Esophagus muscularis mucosa (tissue), 4 donors: Measurements from ENCODE around the gene GAS2L2. TPM values are rescaled to one million over a fixed set of nuclear protein-coding genes. Genes with fewer than 3 reads are reported as not detected.
"Not testable (repeated sequence)": the region's sequence is repeated elsewhere in the genome, so short reads cannot be mapped to it uniquely, and the experiment has no call there.

Experiments
- DNase-seq: peaks from one replicate; pipeline ENCODE4 v3.0.0-alpha.2; 2017; ENCODE audit errors: extremely low spot score
- H3K27ac ChIP-seq, 4 donors: fragments of 200-600 bp; sonication (generic); replicated peaks in 1 of 4; 1 replicate in 3 of 4; 2 replicates in 1 of 4; pipeline ENCODE4 v1.5.1; 2016 to 2019; ENCODE audit warnings: mild to moderate bottlenecking in 1 of 4
- H3K27me3 ChIP-seq, 4 donors: fragments of 200-600 bp; sonication (generic); one replicate each; pipeline versions ENCODE4 v1.5.1 to v1.6.0; 2016 to 2019
- H3K36me3 ChIP-seq, 4 donors: fragments of 200-600 bp; sonication (generic); one replicate each; pipeline ENCODE4 v1.5.1; 2016 to 2019
- H3K4me1 ChIP-seq, 4 donors: fragments of 200-600 bp; sonication (generic); one replicate each; pipeline ENCODE4 v1.5.1; 2016 to 2019
- H3K4me3 ChIP-seq, 4 donors: fragments of 200-600 bp; sonication (generic); 1 replicate in 2 of 4; 2 replicates in 2 of 4; pipeline ENCODE4 v1.5.1; 2016 to 2019; ENCODE audit warnings: mild to moderate bottlenecking in 4 of 4, moderate library complexity in 1 of 4
- H3K9me3 ChIP-seq, 4 donors: fragments of 200-600 bp; sonication (generic); 1 replicate in 3 of 4; 2 replicates in 1 of 4; pipeline ENCODE4 v1.5.1; 2016 to 2019
- CTCF ChIP-seq, 3 experiments: fragments of 200-600 bp in 2 of 3; fragments of 450-650 bp in 1 of 3; sonication (generic) in 2 of 3; IDR thresholded peaks; one replicate each; pipeline ENCODE4 v1.5.1; 2017 to 2019; ENCODE audit warnings: antibody characterized with exemption in 3 of 3, mild to moderate bottlenecking in 2 of 3, moderate library complexity in 1 of 3
- EP300 ChIP-seq: sonication (generic); formaldehyde crosslinking; IDR thresholded peaks from one replicate; pipeline ENCODE4 v1.6.1; 2017; ENCODE audit warnings: antibody characterized with exemption
- POLR2A ChIP-seq: fragments of 450-650 bp; IDR thresholded peaks from one replicate; pipeline ENCODE4 v1.6.1; 2017; ENCODE audit warnings: antibody characterized with exemption, moderate library complexity, mild to moderate bottlenecking, low read depth
- POLR2AphosphoS5 ChIP-seq, 2 donors: sonication (generic); formaldehyde crosslinking; IDR thresholded peaks; one replicate each; pipeline ENCODE4 v1.6.1; 2017; ENCODE audit warnings: antibody characterized with exemption in 2 of 2
- WGBS: methylation state at CpG from one replicate; pipeline ENCODE4 v1.1.5; 2018; 5-methylcytosine and 5-hydroxymethylcytosine counted together
- intact Hi-C: fragments of 100-400 bp; cut with DNase I; formaldehyde crosslinking; loops from one replicate; pipeline ENCODE4 v1.15.1; 2023
- total RNA-seq, 4 donors: library from RNA; depleted of rRNA; stranded (reverse); fragments of >200 nt; gene quantifications; one replicate each; pipeline versions ENCODE4 v1.1.0 to v1.2.1, GENCODE V29; 2016

GAS2L2 gene
- total RNA-seq, 4 donors from 2014 or later: 0.42 to 0.80 (median 0.48) TPM

- Histone ChIP-seq H3K9me3 (no peaks in the 10 kb centered on the region), H3K36me3 (no peaks in the 10 kb centered on the region), H3K27me3 (peaks cover 0 to 6% (median 0%) of the 10 kb centered on the region in 4 donors), H3K4me1 (peaks cover 8 to 14% (median 11%) of the 10 kb centered on the region in 4 donors), H3K27ac (no peak overlapping the region), H3K4me3 (no peak overlapping the region)
- no peak for DNase-seq
- intact Hi-C loops: no loop called here
- TF ChIP-seq POLR2A (no peak), POLR2AphosphoS5 (IDR thresholded peaks at IDR 0.05) (no peak), CTCF (IDR thresholded peaks at IDR 0.05) (no peak)
Observed at GRCh38 chr17:35757243-35757642, 4.2 kb upstream of the GAS2L2 start.

- peak overlapping the region in 3 of 4 donors; percentile 12 to 25 (median 21) for H3K4me3 ChIP-seq
- peak overlapping the region in 3 of 4 donors; percentile 20 to 42 (median 31) for H3K27ac ChIP-seq
- DNase-seq: no peak
- 68% methylated on average over 12 of the region's 16 CpGs for whole genome bisulfite sequencing
- no peaks in the 10 kb centered on the region for H3K9me3 ChIP-seq
- intact Hi-C loops: no loop called here
- H3K27me3 ChIP-seq: peaks cover 4 to 48% (median 6%) of the 10 kb centered on the region in 4 donors
- TF ChIP-seq EP300 (no peak), POLR2A (no peak), POLR2AphosphoS5 (IDR thresholded peaks at IDR 0.05) (no peak), CTCF (IDR thresholded peaks at IDR 0.05) (no peak)
- no peaks in the 10 kb centered on the region for H3K36me3 ChIP-seq
- H3K4me1 ChIP-seq: peaks cover 11 to 42% (median 34%) of the 10 kb centered on the region in 4 donors
Observed at GRCh38 chr17:35752471-35752870, 568 bp downstream of the GAS2L2 start.

- intact Hi-C loops, H3K9me3 ChIP-seq, H3K4me3 ChIP-seq, DNase-seq, H3K36me3 ChIP-seq, H3K27ac ChIP-seq: not testable (repeated sequence)
- Histone ChIP-seq H3K4me1 (peaks cover 11 to 46% (median 39%) of the 10 kb centered on the region in 4 donors), H3K27me3 (peaks cover 4 to 56% (median 6%) of the 10 kb centered on the region in 4 donors)
- WGBS: 89% methylated on average over 4 of the region's 4 CpGs
Observed at GRCh38 chr17:35751541-35751940, 1.5 kb downstream of the GAS2L2 start.

GRCh38 chr17:35750526-35751395, 2.3 kb downstream of the GAS2L2 start:
- no peak for DNase-seq
- Histone ChIP-seq H3K36me3 (no peaks in the 10 kb centered on the region), H3K27ac (no peak overlapping the region), H3K4me1 (peaks cover 11 to 46% (median 39%) of the 10 kb centered on the region in 4 donors), H3K27me3 (peaks cover 4 to 64% (median 6%) of the 10 kb centered on the region in 4 donors), H3K4me3 (peak overlapping the region in 1 of 4 donors; percentile 19), H3K9me3 (no peaks in the 10 kb centered on the region)
- intact Hi-C loops: no loop called here
- TF ChIP-seq EP300: no peak
- TF ChIP-seq POLR2A: no peak
- TF ChIP-seq CTCF (IDR thresholded peaks at IDR 0.05): no peak
- no peak for TF ChIP-seq POLR2AphosphoS5 (IDR thresholded peaks at IDR 0.05)
- 82% methylated on average over 10 of the region's 10 CpGs for WGBS

- no peaks in the 10 kb centered on the region for H3K36me3 ChIP-seq
- 17% methylated on average over 24 of the region's 35 CpGs for WGBS
- no peak for DNase-seq
- no peak overlapping the region for H3K27ac ChIP-seq
- no peaks in the 10 kb centered on the region for H3K9me3 ChIP-seq
- H3K4me1 ChIP-seq: peaks cover 11 to 46% (median 39%) of the 10 kb centered on the region in 4 donors
- TF ChIP-seq POLR2AphosphoS5 (IDR thresholded peaks at IDR 0.05): no peak
- no peak for TF ChIP-seq EP300
- no peak for TF ChIP-seq CTCF (IDR thresholded peaks at IDR 0.05)
- TF ChIP-seq POLR2A: no peak
- peaks cover 4 to 73% (median 8%) of the 10 kb centered on the region in 4 donors for H3K27me3 ChIP-seq
- intact Hi-C loops: loop anchor here (5.0 kb wide), 4 partner anchors 57 to 437 kb away; no protein-coding TSS in a partner anchor
- H3K4me3 ChIP-seq: peak overlapping the region; percentile 10 to 34 (median 16)
Observed at GRCh38 chr17:35749560-35750412, 3.3 kb downstream of the GAS2L2 start.
